DND-41 (cell line): ENCODE results near the gene DOCK3.

ENCODE experiments used
- CTCF ChIP-seq: IDR thresholded peaks from 2 replicates; pipeline ENCODE4 v1.5.1; 2012; ENCODE audit warnings: borderline replicate concordance, low read length, moderate library complexity, mild to moderate bottlenecking; ENCODE audit not compliant: poor library complexity, severe bottlenecking; ENCODE audit errors: extremely low read depth
- EZH2 ChIP-seq: IDR thresholded peaks from 3 replicates; pipeline ENCODE4 v1.6.1; 2012; ENCODE audit warnings: borderline replicate concordance, low read depth, mild to moderate bottlenecking, moderate library complexity, low read length, inconsistent platforms; ENCODE audit not compliant: severe bottlenecking

- TF ChIP-seq CTCF: no peak
- TF ChIP-seq EZH2: no peak
These were observed 327.8 kb downstream of the DOCK3 start for GRCh38 chr3:51002495-51002894.
